K562 (cell line): ENCODE measurements around the gene PRKAR2B. TPM values are rescaled to one million over a fixed set of nuclear protein-coding genes. Genes with fewer than 3 reads are reported as not detected.
A peak's percentile ranks its signal among the peaks of the same experiment; 100 is the strongest.

ENCODE experiments used
- ATAC-seq: fragments of 200-7000 bp; cut with Tn5 transposase; 3 replicates; pipeline ENCODE4 v1.9.1; 2020; ENCODE audit warnings: moderate library complexity
- BruUV-seq: library from RNA; stranded (reverse); fragments of 400-500 nt; replicated peaks from 2 replicates; lab custom pipeline; 2021; lab: Mats Ljungman, UMichigan
- CTCF ChIA-PET: fragments of 300-600 bp; formaldehyde crosslinking; extraction: SDS; loops from one replicate; lab custom pipeline; 2021; ENCODE audit warnings: low intra/inter-chr PET ratio; lab: Yijun Ruan, JAX
- POLR2A ChIA-PET: fragments of 300-600, 350-650 bp; sonication (Branson Sonifier 250); formaldehyde crosslinking; extraction: SDS; loops from one replicate; lab custom pipeline; 2021; ENCODE audit warnings: antibody characterized with exemption, inconsistent platforms; lab: Yijun Ruan, JAX
- DNase-seq, 4 experiments: peaks; one replicate each; pipeline versions ENCODE4 v3.0.0 to v3.0.0-alpha.2; 2011 to 2018; ENCODE audit warnings: low spot score in 3 of 4, mixed read lengths in 3 of 4; ENCODE audit errors: extremely low read depth in 1 of 4
- FAIRE-seq: peaks from 2 replicates; lab custom pipeline; 2011; peaks lifted over from hg19 to GRCh38; lab: Jason Lieb, UNC
- H2AFZ ChIP-seq: 2 replicates; pipeline ENCODE4 v1.6.0; 2011; ENCODE audit warnings: low read depth, low read length, control low read depth, inconsistent platforms
- H3K27ac ChIP-seq: fragments of 200-600 bp; 3 replicates; pipeline ENCODE4 v1.8.0; 2011; ENCODE audit warnings: low read depth, mild to moderate bottlenecking, control low read depth, inconsistent platforms, low read length, moderate library complexity, mixed read lengths; ENCODE audit errors: extremely low read depth
- H3K27me3 ChIP-seq, 2 experiments: fragments of 300-600 bp in 1 of 2; 2 replicates in 1 of 2; 3 replicates in 1 of 2; pipeline versions ENCODE4 v1.6.0 to v1.8.0; 2011; ENCODE audit warnings: inconsistent platforms in 2 of 2, low read length in 2 of 2, mild to moderate bottlenecking in 1 of 2, mixed read lengths in 1 of 2, moderate library complexity in 1 of 2; ENCODE audit not compliant: control insufficient read depth in 2 of 2, insufficient read depth in 2 of 2
- H3K36me3 ChIP-seq: fragments of 300-600 bp; 3 replicates; pipeline ENCODE4 v1.8.0; 2011; ENCODE audit warnings: mild to moderate bottlenecking, low read length, inconsistent platforms; ENCODE audit not compliant: control insufficient read depth, insufficient read depth
- H3K4me1 ChIP-seq, 2 experiments: fragments of 200-600 bp in 1 of 2; replicated peaks in 1 of 2; 2 replicates in 1 of 2; 3 replicates in 1 of 2; pipeline versions ENCODE4 v1.5.1 to v1.8.0; 2011; ENCODE audit warnings: inconsistent platforms in 2 of 2, low read length in 2 of 2, mild to moderate bottlenecking in 1 of 2, mixed read lengths in 1 of 2, moderate library complexity in 1 of 2; ENCODE audit not compliant: control insufficient read depth in 2 of 2, insufficient read depth in 2 of 2
- H3K4me2 ChIP-seq: 2 replicates; pipeline ENCODE4 v1.6.1; 2011; ENCODE audit warnings: low read length, control low read depth, inconsistent platforms, mixed read lengths; ENCODE audit not compliant: insufficient read depth
- H3K4me3 ChIP-seq: fragments of 200-600 bp; sonication (generic), shearing (Covaris generic); 2 replicates; pipeline ENCODE4 v1.5.1; 2016; ENCODE audit warnings: control low read depth, inconsistent platforms
- H3K79me2 ChIP-seq: fragments of 200-600 bp; 3 replicates; pipeline ENCODE4 v1.8.0; 2011; ENCODE audit warnings: low read length, inconsistent platforms; ENCODE audit not compliant: control insufficient read depth, insufficient read depth
- H3K9ac ChIP-seq, 2 experiments: 2 replicates each; pipeline versions ENCODE4 v1.6.0 to v1.6.1; 2011; ENCODE audit warnings: low read depth in 2 of 2, low read length in 2 of 2, control low read depth in 1 of 2, inconsistent platforms in 1 of 2, mild to moderate bottlenecking in 1 of 2, mixed read lengths in 1 of 2; ENCODE audit not compliant: insufficient read depth in 1 of 2
- H3K9me1 ChIP-seq: one replicate; pipeline ENCODE4 v1.6.0; 2011; ENCODE audit warnings: inconsistent platforms, mild to moderate bottlenecking, low read length, moderate library complexity; ENCODE audit not compliant: control insufficient read depth, insufficient read depth
- H3K9me3 ChIP-seq: replicated peaks from 2 replicates; pipeline ENCODE4 v1.5.1; 2011; ENCODE audit warnings: low read depth, low read length, inconsistent platforms; ENCODE audit not compliant: control insufficient read depth, insufficient read depth
- H4K20me1 ChIP-seq: replicated peaks from 2 replicates; pipeline ENCODE4 v1.6.1; 2011; ENCODE audit warnings: low read length, inconsistent platforms, mixed read lengths; ENCODE audit not compliant: control insufficient read depth, insufficient read depth
- FOXK2 ChIP-seq, 2 experiments: fragments of 450-650 bp; IDR thresholded peaks in 1 of 2; conservative IDR thresholded peaks in 1 of 2; 2 replicates each; pipeline ENCODE4 v1.6.1; 2016; ENCODE audit warnings: low read depth in 2 of 2, mild to moderate bottlenecking in 1 of 2
- HMGXB4 ChIP-seq: sonication (generic); formaldehyde crosslinking; IDR thresholded peaks from 2 replicates; pipeline ENCODE4 v1.8.1; 2023; ENCODE audit warnings: mild to moderate bottlenecking, missing genetic modification reagents
- KDM1A ChIP-seq, 2 experiments: fragments of 450-650 bp; IDR thresholded peaks; 2 replicates each; pipeline ENCODE4 v1.6.1; 2016; ENCODE audit warnings: mild to moderate bottlenecking in 2 of 2
- MED1 ChIP-seq: sonication (generic); formaldehyde crosslinking; IDR thresholded peaks from 2 replicates; pipeline ENCODE4 v1.8.1; 2023; ENCODE audit warnings: missing genetic modification reagents, borderline replicate concordance
- MTA1 ChIP-seq: fragments of 450-650 bp; IDR thresholded peaks from 2 replicates; pipeline ENCODE4 v1.6.1; 2017; ENCODE audit warnings: borderline replicate concordance
- SIN3B ChIP-seq: fragments of 450-650 bp; IDR thresholded peaks from 2 replicates; pipeline ENCODE4 v1.6.1; 2017; ENCODE audit warnings: low read depth, mild to moderate bottlenecking, moderate library complexity
- SMARCA5 ChIP-seq: fragments of 450-650 bp; IDR thresholded peaks from 2 replicates; pipeline ENCODE4 v1.6.1; 2016
- SREBF1 ChIP-seq: fragments of 150-350 bp; IDR thresholded peaks from 2 replicates; pipeline ENCODE4 v1.6.1; 2014; ENCODE audit warnings: antibody characterized with exemption, low read depth, low read length, borderline replicate concordance
- TAF9B ChIP-seq: fragments of 450-650 bp; IDR thresholded peaks from 2 replicates; pipeline ENCODE4 v1.6.1; 2018; ENCODE audit warnings: mild to moderate bottlenecking; ENCODE audit not compliant: partially characterized antibody
- XRCC3 ChIP-seq: fragments of 450-650 bp; IDR thresholded peaks from 2 replicates; pipeline ENCODE4 v1.6.1; 2017; ENCODE audit warnings: mild to moderate bottlenecking, moderate library complexity
- ZNF184 ChIP-seq: sonication (generic); formaldehyde crosslinking; IDR thresholded peaks from 2 replicates; pipeline ENCODE4 v1.5.0; 2020; ENCODE audit warnings: missing genetic modification reagents
- ZNF830 ChIP-seq: fragments of 250-450 bp; sonication (Bioruptor Pico); IDR thresholded peaks from 2 replicates; pipeline ENCODE4 v1.5.0; 2021; ENCODE audit warnings: mild to moderate bottlenecking
- WGBS: fragments of 100-300 bp; shearing (Covaris generic); methylation state at CpG from one replicate; pipeline ENCODE4 v1.1.6; 2016; ENCODE audit warnings: low coverage, mixed read lengths; ENCODE audit not compliant: insufficient coverage; ENCODE audit errors: missing lambda C conversion rate; 5-methylcytosine and 5-hydroxymethylcytosine counted together
- in situ Hi-C: fragments of 300-500 bp; cut with MboI; formaldehyde crosslinking; loops from 4 replicates; pipeline ENCODE4 v1.15.0; 2018; ENCODE audit warnings: inconsistent platforms, mixed read lengths
- intact Hi-C: fragments of 100-400 bp; cut with micrococcal nuclease; formaldehyde crosslinking; loops from 2 replicates; pipeline ENCODE4 v1.14.2; 2022
- polyA plus RNA-seq, 8 experiments: library from polyadenylated mRNA; depleted of rRNA in 4 of 8; stranded (reverse) in 5 of 8; unstranded in 3 of 8; fragments of >200 nt; fragmentation: Nextera tagmentation in 2 of 8; fragmentation: Illumina TruSeq in 1 of 8; extraction: Ambion mirVana in 2 of 8; extraction: Trizol in 1 of 8; gene quantifications; 2 replicates each; pipeline versions ENCODE4 v1.2.1 to v1.2.3, GENCODE V29; 2011 to 2014; ENCODE audit warnings: inconsistent platforms in 1 of 8, missing spikeins in 1 of 8
- total RNA-seq, 7 experiments: library from RNA; depleted of rRNA in 6 of 7; stranded (reverse); fragments of >200 nt in 6 of 7; fragmentation: Illumina TruSeq in 2 of 7; extraction: Trizol in 2 of 7; gene quantifications; 2 replicates each; pipeline versions ENCODE4 v1.2.1 to v1.2.3, GENCODE V29; 2011 to 2021; ENCODE audit warnings: low replicate concordance in 1 of 7
- TF ChIP-seq, protein P1 (sequence below), 2 experiments: fragments of 450-650 bp; IDR thresholded peaks; 2 replicates each; pipeline ENCODE4 v1.6.1; 2018; ENCODE audit warnings: mild to moderate bottlenecking in 2 of 2, low read depth in 1 of 2; ENCODE audit not compliant: partially characterized antibody in 2 of 2
- TF ChIP-seq, protein P2 (sequence below): fragments of 250-450 bp; sonication (Bioruptor Pico); IDR thresholded peaks from 2 replicates; pipeline ENCODE4 v1.8.0; 2021; ENCODE audit warnings: mild to moderate bottlenecking, moderate library complexity

The PRKAR2B gene
- total and polyA plus RNA-seq, 9 of the 15 experiments (the other 6 are each of a cell fraction or from before 2014, with no cell fraction given), result 59.0 to 173 (median 129) TPM

DNA sequence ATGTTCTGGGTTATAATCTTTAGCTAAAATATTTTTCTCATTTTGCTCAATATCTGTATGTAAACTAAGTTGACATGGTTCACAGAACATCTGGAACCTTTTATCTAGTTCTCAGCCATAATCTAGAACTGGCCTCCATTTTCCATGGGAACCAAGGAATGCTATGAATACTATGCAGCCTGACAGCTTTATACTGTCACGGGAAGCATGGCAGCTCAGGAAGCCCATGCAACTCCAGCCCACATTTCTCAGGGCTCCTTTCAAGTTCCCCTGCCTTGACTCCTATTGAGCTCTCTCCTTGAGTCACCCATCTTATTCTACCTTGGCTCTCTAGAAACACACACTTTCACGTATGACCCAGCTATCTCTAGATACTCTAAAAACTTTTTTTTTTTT lies 36.6 kb upstream of the PRKAR2B start (continued):
- TF ChIP-seq, protein P1, sequence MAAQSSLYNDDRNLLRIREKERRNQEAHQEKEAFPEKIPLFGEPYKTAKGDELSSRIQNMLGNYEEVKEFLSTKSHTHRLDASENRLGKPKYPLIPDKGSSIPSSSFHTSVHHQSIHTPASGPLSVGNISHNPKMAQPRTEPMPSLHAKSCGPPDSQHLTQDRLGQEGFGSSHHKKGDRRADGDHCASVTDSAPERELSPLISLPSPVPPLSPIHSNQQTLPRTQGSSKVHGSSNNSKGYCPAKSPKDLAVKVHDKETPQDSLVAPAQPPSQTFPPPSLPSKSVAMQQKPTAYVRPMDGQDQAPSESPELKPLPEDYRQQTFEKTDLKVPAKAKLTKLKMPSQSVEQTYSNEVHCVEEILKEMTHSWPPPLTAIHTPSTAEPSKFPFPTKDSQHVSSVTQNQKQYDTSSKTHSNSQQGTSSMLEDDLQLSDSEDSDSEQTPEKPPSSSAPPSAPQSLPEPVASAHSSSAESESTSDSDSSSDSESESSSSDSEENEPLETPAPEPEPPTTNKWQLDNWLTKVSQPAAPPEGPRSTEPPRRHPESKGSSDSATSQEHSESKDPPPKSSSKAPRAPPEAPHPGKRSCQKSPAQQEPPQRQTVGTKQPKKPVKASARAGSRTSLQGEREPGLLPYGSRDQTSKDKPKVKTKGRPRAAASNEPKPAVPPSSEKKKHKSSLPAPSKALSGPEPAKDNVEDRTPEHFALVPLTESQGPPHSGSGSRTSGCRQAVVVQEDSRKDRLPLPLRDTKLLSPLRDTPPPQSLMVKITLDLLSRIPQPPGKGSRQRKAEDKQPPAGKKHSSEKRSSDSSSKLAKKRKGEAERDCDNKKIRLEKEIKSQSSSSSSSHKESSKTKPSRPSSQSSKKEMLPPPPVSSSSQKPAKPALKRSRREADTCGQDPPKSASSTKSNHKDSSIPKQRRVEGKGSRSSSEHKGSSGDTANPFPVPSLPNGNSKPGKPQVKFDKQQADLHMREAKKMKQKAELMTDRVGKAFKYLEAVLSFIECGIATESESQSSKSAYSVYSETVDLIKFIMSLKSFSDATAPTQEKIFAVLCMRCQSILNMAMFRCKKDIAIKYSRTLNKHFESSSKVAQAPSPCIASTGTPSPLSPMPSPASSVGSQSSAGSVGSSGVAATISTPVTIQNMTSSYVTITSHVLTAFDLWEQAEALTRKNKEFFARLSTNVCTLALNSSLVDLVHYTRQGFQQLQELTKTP (IDR thresholded peaks at IDR 0.05; ENCODE audit: low read depth in 1 of 2, partially characterized antibody in 2 of 2), result peak in 1 of 2 experiments; percentile 4
- TF ChIP-seq XRCC3, result no peak; the same call in 1 of the 2 replicates

- in situ Hi-C loops, result no loop called here
- peak overlapping the region; percentile 89 for H2AFZ ChIP-seq
- POLR2A ChIA-PET, result interaction anchor here (0.7 to 4.8 kb wide), 5 partner anchors 10 to 31 kb away, joined by 3 to 34 read pairs (median 4); no protein-coding TSS in a partner anchor
- FAIRE-seq (no peak), DNase-seq (peak in 2 of 4 experiments; percentile 55 to 67), ATAC-seq (peak; percentile 9)
- no peaks in the 10 kb centered on the region; the same call in 1 of the 2 replicates for H3K9me3 ChIP-seq
- H3K9me1 ChIP-seq, result no peaks in the 10 kb centered on the region
- no peaks in the 10 kb centered on the region for H3K27me3 ChIP-seq
- whole genome bisulfite sequencing, result 8% methylated on average over 4 of the region's 4 CpGs
- peak overlapping the region; percentile 70 for H3K4me2 ChIP-seq
- peak overlapping the region; percentile 47 to 80; a peak in 2 of 4 replicates for H3K9ac ChIP-seq
- intact Hi-C loops, result loop anchor here (5.0 to 10.0 kb wide), 2 partner anchors 353 to 445 kb away; no protein-coding TSS in a partner anchor
- H3K4me3 ChIP-seq, result peak overlapping the region; percentile 22
- peaks cover 29% of the 10 kb centered on the region for H3K79me2 ChIP-seq
- peaks cover 35 to 47% of the 10 kb centered on the region in 2 experiments for H3K4me1 ChIP-seq
- H3K27ac ChIP-seq, result peak overlapping the region; percentile 96
- CTCF ChIA-PET, result interaction anchor here (0.6 kb wide), 1 partner anchor 358 kb away, joined by 5 read pairs; no protein-coding TSS in a partner anchor
- no peaks in the 10 kb centered on the region for H4K20me1 ChIP-seq
- BruUV-seq, result TSS peak; percentile 36
- peaks cover 5% of the 10 kb centered on the region; the same call in 1 of the 3 replicates for H3K36me3 ChIP-seq
- TF ChIP-seq MTA1 (no peak), ZNF184 (no peak), SMARCA5 (no peak), SREBF1 (no peak), SIN3B (0 out of 2 replicates have a peak, but pooled peaks have one; percentile 1), ZNF830 (CRISPR knock-in tag) (no peak), HMGXB4 (no peak), FOXK2 (conservative IDR thresholded peaks at IDR 0.05 in 1 of 2, IDR thresholded peaks at IDR 0.05 in 1 of 2; ENCODE audit: low read depth in 2 of 2) (peak; percentile 84 to 91; a peak in 3 of 4 replicates), KDM1A (IDR thresholded peaks at IDR 0.05) (peak in 1 of 2 experiments; percentile 18; a peak in 1 of 4 replicates), MED1 (no peak), TAF9B (no peak)
- TF ChIP-seq, protein P2, sequence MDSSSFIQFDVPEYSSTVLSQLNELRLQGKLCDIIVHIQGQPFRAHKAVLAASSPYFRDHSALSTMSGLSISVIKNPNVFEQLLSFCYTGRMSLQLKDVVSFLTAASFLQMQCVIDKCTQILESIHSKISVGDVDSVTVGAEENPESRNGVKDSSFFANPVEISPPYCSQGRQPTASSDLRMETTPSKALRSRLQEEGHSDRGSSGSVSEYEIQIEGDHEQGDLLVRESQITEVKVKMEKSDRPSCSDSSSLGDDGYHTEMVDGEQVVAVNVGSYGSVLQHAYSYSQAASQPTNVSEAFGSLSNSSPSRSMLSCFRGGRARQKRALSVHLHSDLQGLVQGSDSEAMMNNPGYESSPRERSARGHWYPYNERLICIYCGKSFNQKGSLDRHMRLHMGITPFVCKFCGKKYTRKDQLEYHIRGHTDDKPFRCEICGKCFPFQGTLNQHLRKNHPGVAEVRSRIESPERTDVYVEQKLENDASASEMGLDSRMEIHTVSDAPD (CRISPR knock-in tag), result no peak
Measured at GRCh38 chr7:107009846-107010203, 34.7 kb upstream of the PRKAR2B start.
